Lung (tissue), 12 donors: Measurements from ENCODE around the gene SCYGR2. TPM values are rescaled to one million over a fixed set of nuclear protein-coding genes. Genes with fewer than 3 reads are reported as not detected.

Source experiments
- ATAC-seq: fragments of 200-7000 bp; cut with Tn5 transposase; one replicate; pipeline ENCODE4 v1.9.1; 2020; ENCODE audit warnings: moderate number of reproducible peaks; ENCODE audit not compliant: insufficient read depth, low FRiP score
- DNase-seq, 3 donors: peaks; one replicate each; pipeline ENCODE4 v3.0.0-alpha.2; 2013 to 2017
- H3K27ac ChIP-seq, 2 donors: one replicate each; pipeline ENCODE4 v1.5.1; 2013; ENCODE audit warnings: mild to moderate bottlenecking in 2 of 2, moderate library complexity in 2 of 2, control low read depth in 1 of 2, inconsistent platforms in 1 of 2, low read depth in 1 of 2, low read length in 1 of 2
- H3K27me3 ChIP-seq, 3 donors: one replicate each; pipeline ENCODE4 v1.5.1; 2013; ENCODE audit warnings: low read length in 2 of 3; ENCODE audit not compliant: control insufficient read depth in 3 of 3, insufficient read depth in 3 of 3
- H3K36me3 ChIP-seq, 4 donors: one replicate each; pipeline ENCODE4 v1.5.1; 2013; ENCODE audit warnings: low read length in 4 of 4, mild to moderate bottlenecking in 1 of 4, moderate library complexity in 1 of 4; ENCODE audit not compliant: control insufficient read depth in 4 of 4, insufficient read depth in 4 of 4
- H3K4me1 ChIP-seq, 5 donors: one replicate each; pipeline ENCODE4 v1.5.1; 2013; ENCODE audit warnings: low read length in 5 of 5, mild to moderate bottlenecking in 2 of 5, moderate library complexity in 1 of 5; ENCODE audit not compliant: control insufficient read depth in 5 of 5, insufficient read depth in 5 of 5
- H3K4me3 ChIP-seq: one replicate; pipeline ENCODE4 v1.5.1; 2013; ENCODE audit warnings: mild to moderate bottlenecking, control low read depth, moderate library complexity
- H3K9ac ChIP-seq, 2 donors: one replicate each; pipeline ENCODE4 v1.5.1; 2013; ENCODE audit warnings: low read length in 2 of 2, control low read depth in 1 of 2; ENCODE audit not compliant: insufficient read depth in 1 of 2
- H3K9me3 ChIP-seq, 4 donors: one replicate each; pipeline ENCODE4 v1.5.1; 2013; ENCODE audit warnings: low read length in 3 of 4, mild to moderate bottlenecking in 1 of 4, moderate library complexity in 1 of 4; ENCODE audit not compliant: control insufficient read depth in 4 of 4, insufficient read depth in 3 of 4
- WGBS, 2 donors: extraction: QIAGEN DNeasy Blood & Tissue Kit; methylation state at CpG; one replicate each; pipeline ENCODE4 v1.1.7; 2013; 5-methylcytosine and 5-hydroxymethylcytosine counted together
- polyA plus RNA-seq, 2 donors: library from polyadenylated mRNA; stranded (reverse); fragments of 200-250 nt; gene quantifications; one replicate each; pipeline ENCODE4 v1.2.1, GENCODE V29; 2013
- total RNA-seq, 2 donors: library from RNA; depleted of rRNA in 1 of 2; stranded (reverse); fragments of >200 nt in 1 of 2; gene quantifications; one replicate each; pipeline ENCODE4 v1.2.1, GENCODE V29; 2014 to 2021
- TF ChIP-seq, protein P1 (sequence below): IDR thresholded peaks from 2 replicates; pipeline ENCODE4 v1.5.1; 2012; ENCODE audit warnings: mild to moderate bottlenecking; ENCODE audit errors: control extremely low read depth, extremely low read depth
- donor health status: control.
- donor health status: control.
- donor health status: Bipolar disorder and iron deficiency.
- donor health status: healthy.
- donor health status: DM: yes; HTN: yes; CAD: no.

Gene SCYGR2
- total and polyA plus RNA-seq, 4 donors, result not detected

DNA sequence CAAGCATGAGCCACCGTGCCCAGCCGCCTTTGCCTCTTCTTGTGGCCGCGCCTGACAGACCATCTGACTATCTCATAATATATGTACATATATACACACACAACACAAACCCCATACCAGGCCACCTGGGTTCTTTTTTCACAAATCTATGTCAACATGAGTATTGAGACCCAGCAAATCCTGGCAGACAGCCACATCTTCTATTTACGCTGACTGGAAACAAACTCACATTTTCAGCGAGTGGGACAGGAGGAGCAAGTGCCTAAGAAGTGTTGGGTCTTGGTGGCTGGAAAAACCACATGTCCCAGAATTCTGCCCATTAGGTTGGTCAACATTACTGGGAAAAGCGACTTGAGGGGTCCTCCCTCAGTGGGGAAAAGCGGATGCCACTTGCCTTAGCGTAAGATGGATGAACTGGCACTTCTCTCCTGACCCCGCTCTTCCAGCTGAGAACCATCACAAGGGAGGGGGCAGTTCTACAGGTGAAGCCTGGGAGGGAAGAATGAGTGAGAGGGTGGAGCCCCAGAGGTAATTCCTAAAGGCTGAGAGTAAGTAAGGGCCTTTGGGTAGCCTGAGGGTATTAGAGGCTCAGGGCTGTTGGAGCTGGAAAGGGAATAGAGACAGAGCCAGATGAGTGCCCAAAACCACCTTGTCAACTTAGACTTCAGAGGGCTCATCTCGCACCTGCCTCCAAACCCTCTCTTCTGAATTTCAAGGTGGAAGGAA, 14.0 kb downstream of the SCYGR2 start:
- peak in 1 of 3 donors; percentile 26 for DNase-seq
- Histone ChIP-seq H3K36me3 (no peaks in the 10 kb centered on the region), H3K27ac (no peak overlapping the region), H3K9me3 (no peaks in the 10 kb centered on the region), H3K27me3 (no peaks in the 10 kb centered on the region), H3K4me1 (peaks cover 0 to 3% (median 2%) of the 10 kb centered on the region in 5 donors), H3K4me3 (no peak overlapping the region), H3K9ac (no peak overlapping the region)
- TF ChIP-seq, protein P1, sequence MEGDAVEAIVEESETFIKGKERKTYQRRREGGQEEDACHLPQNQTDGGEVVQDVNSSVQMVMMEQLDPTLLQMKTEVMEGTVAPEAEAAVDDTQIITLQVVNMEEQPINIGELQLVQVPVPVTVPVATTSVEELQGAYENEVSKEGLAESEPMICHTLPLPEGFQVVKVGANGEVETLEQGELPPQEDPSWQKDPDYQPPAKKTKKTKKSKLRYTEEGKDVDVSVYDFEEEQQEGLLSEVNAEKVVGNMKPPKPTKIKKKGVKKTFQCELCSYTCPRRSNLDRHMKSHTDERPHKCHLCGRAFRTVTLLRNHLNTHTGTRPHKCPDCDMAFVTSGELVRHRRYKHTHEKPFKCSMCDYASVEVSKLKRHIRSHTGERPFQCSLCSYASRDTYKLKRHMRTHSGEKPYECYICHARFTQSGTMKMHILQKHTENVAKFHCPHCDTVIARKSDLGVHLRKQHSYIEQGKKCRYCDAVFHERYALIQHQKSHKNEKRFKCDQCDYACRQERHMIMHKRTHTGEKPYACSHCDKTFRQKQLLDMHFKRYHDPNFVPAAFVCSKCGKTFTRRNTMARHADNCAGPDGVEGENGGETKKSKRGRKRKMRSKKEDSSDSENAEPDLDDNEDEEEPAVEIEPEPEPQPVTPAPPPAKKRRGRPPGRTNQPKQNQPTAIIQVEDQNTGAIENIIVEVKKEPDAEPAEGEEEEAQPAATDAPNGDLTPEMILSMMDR, result no peak
- 81 to 93% methylated on average over 11 of the region's 11 CpGs for WGBS, 2 donors
- no peak for ATAC-seq

DNA sequence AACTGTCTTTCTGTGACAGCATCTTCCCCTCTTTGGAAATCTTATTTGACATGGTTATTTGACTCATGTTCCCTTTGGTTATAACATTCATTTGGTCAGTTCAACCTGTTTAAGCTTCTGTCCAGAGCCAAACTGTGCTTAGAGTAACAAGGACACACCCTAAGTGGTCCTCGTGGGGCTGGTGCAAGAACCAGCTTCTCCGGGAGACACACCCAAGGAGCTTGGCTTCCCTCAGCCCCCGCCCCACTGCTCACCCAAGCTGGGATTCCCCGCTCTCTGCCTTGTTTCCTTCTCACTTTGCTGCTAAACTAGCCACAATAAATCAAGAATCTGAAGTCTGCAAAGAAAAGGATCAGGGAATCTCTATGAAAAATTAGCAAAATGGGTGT, 14.6 kb downstream of the SCYGR2 start:
- no peaks in the 10 kb centered on the region for H3K36me3 ChIP-seq
- DNase-seq (no peak), ATAC-seq (peak; percentile 38)
- 49 to 86% methylated on average over 4 of the region's 4 CpGs for WGBS, 2 donors
- no peak overlapping the region for H3K4me3 ChIP-seq
- H3K27me3 ChIP-seq, result no peaks in the 10 kb centered on the region
- H3K9ac ChIP-seq, result no peak overlapping the region
- no peaks in the 10 kb centered on the region for H3K9me3 ChIP-seq
- peaks cover 0 to 2% (median 0%) of the 10 kb centered on the region in 5 donors for H3K4me1 ChIP-seq
- no peak overlapping the region for H3K27ac ChIP-seq
- TF ChIP-seq, protein P1, result no peak

- Histone ChIP-seq H3K27me3 (no peaks in the 10 kb centered on the region), H3K36me3 (no peaks in the 10 kb centered on the region), H3K4me1 (no peaks in the 10 kb centered on the region), H3K27ac (no peak overlapping the region), H3K9ac (no peak overlapping the region), H3K9me3 (no peaks in the 10 kb centered on the region), H3K4me3 (no peak overlapping the region)
- TF ChIP-seq, protein P1, result no peak
- DNase-seq, result no peak
- WGBS, 2 donors, result 95 to 96% methylated on average over 4 of the region's 4 CpGs
- no peak for ATAC-seq
Observed at GRCh38 chr2:227614246-227614645, 15.6 kb downstream of the SCYGR2 start.

GRCh38 chr2:227614740-227615139, 16.0 kb downstream of the SCYGR2 start, which contains the start of gene SCYGR3:
SCYGR3 (minus strand) TSS chr2:227614840; CDS start chr2:227614840, 0 bp downstream.
- ATAC-seq, result no peak
- no peak for DNase-seq
- Histone ChIP-seq H3K4me1 (no peaks in the 10 kb centered on the region), H3K4me3 (no peak within 1 kb of the TSS), H3K36me3 (no peaks in the 10 kb centered on the region), H3K9me3 (no peaks in the 10 kb centered on the region), H3K27me3 (no peaks in the 10 kb centered on the region), H3K9ac (no peak within 1 kb of the TSS), H3K27ac (no peak within 1 kb of the TSS)
- TF ChIP-seq, protein P1, result no peak
- 73 to 98% methylated on average over 3 to 4 of the region's 4 CpGs for WGBS, 2 donors
